Neural cell (in vitro differentiated cells): ENCODE measurements around the gene HBM.

Experiments used
- EP300 ChIP-seq: fragments of 450-650 bp; conservative IDR thresholded peaks from 2 replicates; pipeline ENCODE4 v1.6.1; 2014; ENCODE audit warnings: antibody characterized with exemption, mild to moderate bottlenecking, moderate library complexity; ENCODE audit not compliant: poor library complexity, severe bottlenecking
- EZH2 ChIP-seq: fragments of 200-600, 300-800 bp; shearing (Covaris generic), sonication (generic); IDR thresholded peaks from 2 replicates; pipeline ENCODE4 v1.6.1; 2014; ENCODE audit warnings: antibody characterized with exemption, low read length, borderline replicate concordance, mild to moderate bottlenecking; ENCODE audit not compliant: insufficient read depth, poor library complexity, severe bottlenecking
- MXI1 ChIP-seq: fragments of 450-650 bp; conservative IDR thresholded peaks from 2 replicates; pipeline ENCODE4 v1.6.1; 2014; ENCODE audit warnings: antibody characterized with exemption, mild to moderate bottlenecking; ENCODE audit not compliant: poor library complexity, severe bottlenecking
- POLR2AphosphoS5 ChIP-seq: IDR thresholded peaks from 2 replicates; pipeline ENCODE4 v1.6.1; 2012
- TAF1 ChIP-seq: IDR thresholded peaks from 2 replicates; pipeline ENCODE4 v1.6.1; 2012; ENCODE audit warnings: low read depth
- TF ChIP-seq, protein P1 (sequence below): fragments of 450-650 bp; IDR thresholded peaks from 2 replicates; pipeline ENCODE4 v1.5.1; 2014; ENCODE audit warnings: antibody characterized with exemption, mild to moderate bottlenecking, moderate library complexity; ENCODE audit not compliant: poor library complexity, severe bottlenecking
- TF ChIP-seq, protein P2 (sequence below): IDR thresholded peaks from 2 replicates; pipeline ENCODE4 v1.6.1; 2012; ENCODE audit warnings: borderline replicate concordance

GRCh38 chr16:164827-165538, 795 bp upstream of the HBM start:
- TF ChIP-seq, protein P1, sequence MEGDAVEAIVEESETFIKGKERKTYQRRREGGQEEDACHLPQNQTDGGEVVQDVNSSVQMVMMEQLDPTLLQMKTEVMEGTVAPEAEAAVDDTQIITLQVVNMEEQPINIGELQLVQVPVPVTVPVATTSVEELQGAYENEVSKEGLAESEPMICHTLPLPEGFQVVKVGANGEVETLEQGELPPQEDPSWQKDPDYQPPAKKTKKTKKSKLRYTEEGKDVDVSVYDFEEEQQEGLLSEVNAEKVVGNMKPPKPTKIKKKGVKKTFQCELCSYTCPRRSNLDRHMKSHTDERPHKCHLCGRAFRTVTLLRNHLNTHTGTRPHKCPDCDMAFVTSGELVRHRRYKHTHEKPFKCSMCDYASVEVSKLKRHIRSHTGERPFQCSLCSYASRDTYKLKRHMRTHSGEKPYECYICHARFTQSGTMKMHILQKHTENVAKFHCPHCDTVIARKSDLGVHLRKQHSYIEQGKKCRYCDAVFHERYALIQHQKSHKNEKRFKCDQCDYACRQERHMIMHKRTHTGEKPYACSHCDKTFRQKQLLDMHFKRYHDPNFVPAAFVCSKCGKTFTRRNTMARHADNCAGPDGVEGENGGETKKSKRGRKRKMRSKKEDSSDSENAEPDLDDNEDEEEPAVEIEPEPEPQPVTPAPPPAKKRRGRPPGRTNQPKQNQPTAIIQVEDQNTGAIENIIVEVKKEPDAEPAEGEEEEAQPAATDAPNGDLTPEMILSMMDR, result no peak
- TF ChIP-seq, protein P2, sequence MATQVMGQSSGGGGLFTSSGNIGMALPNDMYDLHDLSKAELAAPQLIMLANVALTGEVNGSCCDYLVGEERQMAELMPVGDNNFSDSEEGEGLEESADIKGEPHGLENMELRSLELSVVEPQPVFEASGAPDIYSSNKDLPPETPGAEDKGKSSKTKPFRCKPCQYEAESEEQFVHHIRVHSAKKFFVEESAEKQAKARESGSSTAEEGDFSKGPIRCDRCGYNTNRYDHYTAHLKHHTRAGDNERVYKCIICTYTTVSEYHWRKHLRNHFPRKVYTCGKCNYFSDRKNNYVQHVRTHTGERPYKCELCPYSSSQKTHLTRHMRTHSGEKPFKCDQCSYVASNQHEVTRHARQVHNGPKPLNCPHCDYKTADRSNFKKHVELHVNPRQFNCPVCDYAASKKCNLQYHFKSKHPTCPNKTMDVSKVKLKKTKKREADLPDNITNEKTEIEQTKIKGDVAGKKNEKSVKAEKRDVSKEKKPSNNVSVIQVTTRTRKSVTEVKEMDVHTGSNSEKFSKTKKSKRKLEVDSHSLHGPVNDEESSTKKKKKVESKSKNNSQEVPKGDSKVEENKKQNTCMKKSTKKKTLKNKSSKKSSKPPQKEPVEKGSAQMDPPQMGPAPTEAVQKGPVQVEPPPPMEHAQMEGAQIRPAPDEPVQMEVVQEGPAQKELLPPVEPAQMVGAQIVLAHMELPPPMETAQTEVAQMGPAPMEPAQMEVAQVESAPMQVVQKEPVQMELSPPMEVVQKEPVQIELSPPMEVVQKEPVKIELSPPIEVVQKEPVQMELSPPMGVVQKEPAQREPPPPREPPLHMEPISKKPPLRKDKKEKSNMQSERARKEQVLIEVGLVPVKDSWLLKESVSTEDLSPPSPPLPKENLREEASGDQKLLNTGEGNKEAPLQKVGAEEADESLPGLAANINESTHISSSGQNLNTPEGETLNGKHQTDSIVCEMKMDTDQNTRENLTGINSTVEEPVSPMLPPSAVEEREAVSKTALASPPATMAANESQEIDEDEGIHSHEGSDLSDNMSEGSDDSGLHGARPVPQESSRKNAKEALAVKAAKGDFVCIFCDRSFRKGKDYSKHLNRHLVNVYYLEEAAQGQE, result no peak
- TF ChIP-seq EZH2, result no peak
- no peak for TF ChIP-seq POLR2AphosphoS5
- no peak for TF ChIP-seq MXI1
- TF ChIP-seq EP300, result no peak
- TF ChIP-seq TAF1, result no peak
